ENCODE data around the gene AGXT.

GRCh38 chr2:240904216-240905175 lies 35.9 kb downstream of the AGXT start:
- TF ChIP-seq, protein P1, sequence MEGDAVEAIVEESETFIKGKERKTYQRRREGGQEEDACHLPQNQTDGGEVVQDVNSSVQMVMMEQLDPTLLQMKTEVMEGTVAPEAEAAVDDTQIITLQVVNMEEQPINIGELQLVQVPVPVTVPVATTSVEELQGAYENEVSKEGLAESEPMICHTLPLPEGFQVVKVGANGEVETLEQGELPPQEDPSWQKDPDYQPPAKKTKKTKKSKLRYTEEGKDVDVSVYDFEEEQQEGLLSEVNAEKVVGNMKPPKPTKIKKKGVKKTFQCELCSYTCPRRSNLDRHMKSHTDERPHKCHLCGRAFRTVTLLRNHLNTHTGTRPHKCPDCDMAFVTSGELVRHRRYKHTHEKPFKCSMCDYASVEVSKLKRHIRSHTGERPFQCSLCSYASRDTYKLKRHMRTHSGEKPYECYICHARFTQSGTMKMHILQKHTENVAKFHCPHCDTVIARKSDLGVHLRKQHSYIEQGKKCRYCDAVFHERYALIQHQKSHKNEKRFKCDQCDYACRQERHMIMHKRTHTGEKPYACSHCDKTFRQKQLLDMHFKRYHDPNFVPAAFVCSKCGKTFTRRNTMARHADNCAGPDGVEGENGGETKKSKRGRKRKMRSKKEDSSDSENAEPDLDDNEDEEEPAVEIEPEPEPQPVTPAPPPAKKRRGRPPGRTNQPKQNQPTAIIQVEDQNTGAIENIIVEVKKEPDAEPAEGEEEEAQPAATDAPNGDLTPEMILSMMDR (IDR thresholded peaks at IDR 0.05; ENCODE audit: insufficient read depth, low read length), result no peak
- TF ChIP-seq GABPA (IDR thresholded peaks at IDR 0.05; ENCODE audit: low read depth), result no peak
- TF ChIP-seq, protein P2, sequence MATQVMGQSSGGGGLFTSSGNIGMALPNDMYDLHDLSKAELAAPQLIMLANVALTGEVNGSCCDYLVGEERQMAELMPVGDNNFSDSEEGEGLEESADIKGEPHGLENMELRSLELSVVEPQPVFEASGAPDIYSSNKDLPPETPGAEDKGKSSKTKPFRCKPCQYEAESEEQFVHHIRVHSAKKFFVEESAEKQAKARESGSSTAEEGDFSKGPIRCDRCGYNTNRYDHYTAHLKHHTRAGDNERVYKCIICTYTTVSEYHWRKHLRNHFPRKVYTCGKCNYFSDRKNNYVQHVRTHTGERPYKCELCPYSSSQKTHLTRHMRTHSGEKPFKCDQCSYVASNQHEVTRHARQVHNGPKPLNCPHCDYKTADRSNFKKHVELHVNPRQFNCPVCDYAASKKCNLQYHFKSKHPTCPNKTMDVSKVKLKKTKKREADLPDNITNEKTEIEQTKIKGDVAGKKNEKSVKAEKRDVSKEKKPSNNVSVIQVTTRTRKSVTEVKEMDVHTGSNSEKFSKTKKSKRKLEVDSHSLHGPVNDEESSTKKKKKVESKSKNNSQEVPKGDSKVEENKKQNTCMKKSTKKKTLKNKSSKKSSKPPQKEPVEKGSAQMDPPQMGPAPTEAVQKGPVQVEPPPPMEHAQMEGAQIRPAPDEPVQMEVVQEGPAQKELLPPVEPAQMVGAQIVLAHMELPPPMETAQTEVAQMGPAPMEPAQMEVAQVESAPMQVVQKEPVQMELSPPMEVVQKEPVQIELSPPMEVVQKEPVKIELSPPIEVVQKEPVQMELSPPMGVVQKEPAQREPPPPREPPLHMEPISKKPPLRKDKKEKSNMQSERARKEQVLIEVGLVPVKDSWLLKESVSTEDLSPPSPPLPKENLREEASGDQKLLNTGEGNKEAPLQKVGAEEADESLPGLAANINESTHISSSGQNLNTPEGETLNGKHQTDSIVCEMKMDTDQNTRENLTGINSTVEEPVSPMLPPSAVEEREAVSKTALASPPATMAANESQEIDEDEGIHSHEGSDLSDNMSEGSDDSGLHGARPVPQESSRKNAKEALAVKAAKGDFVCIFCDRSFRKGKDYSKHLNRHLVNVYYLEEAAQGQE (IDR thresholded peaks at IDR 0.05; ENCODE audit: insufficient replicate concordance, low read depth), result no peak
- no peak for TF ChIP-seq POLR2AphosphoS5 (IDR thresholded peaks at IDR 0.05; ENCODE audit: low read depth)
- no peak for TF ChIP-seq SPI1 (IDR thresholded peaks at IDR 0.05; ENCODE audit: borderline replicate concordance, low read depth)
